Endometrial microvascular endothelial cells (primary cell): ENCODE results near the gene TMEM123. TPM values are rescaled to one million over a fixed set of nuclear protein-coding genes. Genes with fewer than 3 reads are reported as not detected.

Experiments
- in situ Hi-C: cut with HindIII; loops from 2 replicates; pipeline ENCODE4 v1.10.0; 2017; ENCODE audit warnings: low sequenced_read_pairs, low pct_unique_long_range_greater_than_20kb; ENCODE audit errors: inconsistent ontology term
- total RNA-seq: library from RNA; depleted of rRNA; stranded (reverse); fragments of >200 nt; gene quantifications from one replicate; pipeline ENCODE4 v1.2.3, GENCODE V29; 2015; ENCODE audit errors: inconsistent ontology term

Gene TMEM123
- total RNA-seq, 1 donor from 2014 or later: 200 TPM

DNA sequence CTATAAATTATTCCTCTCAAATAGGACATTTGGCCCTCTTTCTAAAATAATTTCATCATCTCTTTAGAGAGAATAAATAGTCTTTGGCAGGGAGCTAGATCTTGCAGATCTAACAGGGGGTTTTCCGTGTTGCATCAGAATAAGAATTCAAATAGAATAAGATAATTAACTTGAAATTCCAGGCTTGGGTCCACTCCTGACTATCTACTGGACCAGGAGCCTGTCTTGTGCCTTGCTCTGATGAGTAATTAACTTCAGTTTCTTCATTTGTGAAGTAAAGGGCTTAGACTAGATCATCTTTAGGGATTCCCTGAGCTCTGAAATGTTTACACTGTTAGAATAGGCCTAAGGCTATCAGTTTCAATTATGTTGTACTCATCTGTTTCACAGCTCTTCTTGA is 23.5 kb upstream of the TMEM123 start:
- in situ Hi-C loops: no loop called here

DNA sequence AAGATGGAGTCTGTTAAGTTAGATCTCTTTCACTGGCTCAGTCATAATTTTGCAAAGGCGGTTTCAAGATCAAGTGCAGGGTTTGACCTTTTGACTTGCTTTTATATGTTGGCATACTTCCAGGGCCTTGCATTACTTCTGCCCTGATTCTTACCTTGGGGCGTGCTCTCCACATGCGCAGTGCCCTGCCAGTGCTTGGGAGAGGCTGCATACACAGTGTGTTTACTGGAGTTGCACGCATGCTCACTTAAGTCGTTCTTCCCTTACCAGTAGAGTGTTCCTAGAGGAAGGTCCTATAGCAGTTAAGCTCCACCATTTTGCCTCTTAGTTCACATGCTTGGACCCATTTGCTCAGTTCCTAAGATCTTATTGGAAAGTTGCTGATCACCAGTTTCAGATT is 21.0 kb upstream of the TMEM123 start:
- in situ Hi-C loops: no loop called here

DNA sequence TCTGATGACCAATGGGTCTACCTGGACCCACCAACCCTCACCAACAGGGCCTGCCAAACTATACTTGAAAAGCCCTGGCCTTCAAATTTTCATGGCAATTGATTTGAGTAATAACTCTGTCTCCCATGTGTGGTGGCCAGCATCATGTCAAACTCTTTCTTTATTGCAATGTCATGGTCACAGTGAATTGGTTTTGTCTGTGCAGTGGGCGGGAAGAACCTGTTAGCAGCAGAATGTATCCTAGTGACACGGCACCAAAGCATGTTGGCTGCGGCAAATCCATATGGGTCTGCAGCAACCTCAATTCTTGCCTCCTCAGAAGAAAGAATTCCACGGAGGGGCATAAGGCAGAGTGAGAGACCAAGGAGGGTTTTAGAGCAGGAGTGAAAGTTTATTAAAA is 19.6 kb upstream of the TMEM123 start:
- in situ Hi-C loops: no loop called here

DNA sequence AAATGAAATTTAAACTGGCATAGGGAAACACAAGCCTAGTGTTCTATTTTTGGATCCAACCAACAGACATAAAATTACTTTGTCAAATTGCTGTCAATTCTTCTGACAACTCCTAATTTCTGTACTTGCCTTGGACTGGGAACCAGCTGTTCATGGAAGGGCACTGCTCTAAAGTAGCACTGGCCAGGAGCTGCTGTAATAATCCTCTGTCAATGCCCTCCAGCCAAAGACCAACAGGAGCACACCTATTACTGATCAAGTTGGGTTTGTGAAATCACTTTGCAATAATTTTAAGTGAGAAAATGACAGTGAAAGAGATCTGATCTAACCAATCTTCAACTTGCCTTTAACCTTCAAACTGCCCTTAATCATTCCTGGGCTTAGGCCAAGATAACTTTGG is 18.9 kb upstream of the TMEM123 start:
- in situ Hi-C loops: no loop called here

DNA sequence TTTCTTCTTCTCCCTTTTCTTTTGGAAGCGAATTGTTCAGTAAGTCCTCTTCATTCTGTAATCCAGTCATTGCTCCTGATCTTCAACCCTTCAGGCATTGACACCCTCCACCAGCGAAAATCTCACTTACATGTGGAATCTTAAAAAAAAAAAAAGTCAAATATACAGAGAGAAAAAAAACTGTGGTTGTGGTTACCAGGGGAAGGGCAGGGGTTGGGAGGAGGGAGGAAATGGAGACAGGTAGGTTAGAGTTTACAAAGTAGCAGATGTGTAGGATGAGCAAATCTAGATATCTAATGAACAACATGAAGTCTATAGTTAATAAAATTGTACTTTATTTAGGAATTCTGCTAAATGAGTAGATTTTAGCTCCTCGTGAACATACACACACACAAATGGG is 17.7 kb upstream of the TMEM123 start:
- in situ Hi-C loops: no loop called here

DNA sequence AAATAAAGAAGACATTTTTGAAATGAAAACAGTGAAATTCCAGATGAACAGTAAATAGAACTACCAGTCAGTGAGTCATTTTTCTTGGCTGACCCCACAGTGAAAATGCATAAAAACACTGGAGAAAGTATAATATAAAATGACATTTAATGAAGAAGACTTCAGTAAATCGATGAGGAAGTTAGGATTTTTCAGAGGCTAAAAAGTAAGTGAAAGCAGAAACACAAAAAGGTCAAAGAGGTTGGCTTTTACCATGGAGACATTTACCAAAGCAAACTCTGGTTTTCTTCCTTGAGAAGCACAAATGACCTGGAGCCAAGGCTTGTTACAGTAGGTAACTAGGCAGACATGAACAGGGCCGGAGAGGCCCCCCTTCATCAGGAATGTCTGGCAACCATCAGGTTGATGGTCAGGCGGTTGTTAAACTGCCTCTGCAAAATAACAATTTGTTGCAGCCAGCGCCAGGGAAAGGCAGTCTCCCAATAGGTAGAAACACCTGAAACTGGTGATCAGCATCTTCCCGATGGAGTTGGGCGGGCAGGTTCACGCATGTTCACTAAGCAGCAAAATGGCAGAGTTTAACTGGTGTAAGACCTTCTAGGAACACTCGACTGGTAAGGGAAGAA is 16.7 kb upstream of the TMEM123 start:
- in situ Hi-C loops: no loop called here

DNA sequence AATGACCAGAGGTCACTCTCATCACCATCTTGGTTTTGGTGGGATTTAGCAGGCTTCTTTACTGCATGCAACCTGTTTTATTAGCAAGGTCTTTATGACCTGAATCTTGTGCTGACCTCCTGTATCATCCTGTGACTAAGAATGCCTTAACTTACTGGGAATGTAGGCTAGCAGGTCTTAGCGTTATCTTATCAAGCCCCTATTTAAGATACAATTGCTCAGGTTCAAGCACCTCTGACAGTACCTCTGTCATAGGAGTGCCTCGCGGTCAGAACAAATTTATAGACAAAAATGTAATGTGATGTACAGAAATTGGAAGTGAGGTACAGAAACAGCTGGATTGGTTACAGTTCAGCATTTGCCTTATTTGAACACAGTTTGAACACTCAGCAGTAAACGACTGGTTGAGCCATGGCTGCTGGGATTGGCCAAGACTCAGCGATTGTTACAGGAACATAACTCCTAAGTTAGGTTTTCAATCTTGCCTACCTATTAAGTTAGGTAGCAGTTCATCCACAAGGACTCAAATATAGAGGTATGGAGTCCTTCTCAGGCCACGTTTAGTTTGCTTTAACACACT is 16.1 kb upstream of the TMEM123 start:
- in situ Hi-C loops: no loop called here

- in situ Hi-C loops: no loop called here
These were observed 15.5 kb upstream of the TMEM123 start for GRCh38 chr11:102467853-102468580.

- in situ Hi-C loops: no loop called here
These were observed 14.6 kb upstream of the TMEM123 start for GRCh38 chr11:102467080-102467708.

DNA sequence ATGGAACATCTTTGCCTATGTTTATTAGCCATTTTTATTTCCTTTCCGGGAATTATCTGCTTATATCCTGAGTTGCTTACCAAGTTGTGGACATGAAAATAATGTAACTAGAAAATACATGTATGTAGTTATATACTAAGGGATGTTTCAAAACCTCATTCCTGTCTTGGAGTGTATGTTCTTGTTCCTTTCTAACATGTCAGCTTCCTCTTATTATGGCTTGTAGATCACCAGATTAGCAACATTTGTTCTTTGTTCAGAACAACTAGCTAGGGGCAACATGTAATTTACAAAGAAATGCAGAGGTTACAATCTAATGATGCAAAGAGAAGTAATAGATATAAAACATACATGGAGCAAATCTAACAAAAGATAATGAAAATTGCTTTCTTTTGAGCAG is 13.1 kb upstream of the TMEM123 start:
- in situ Hi-C loops: no loop called here

DNA sequence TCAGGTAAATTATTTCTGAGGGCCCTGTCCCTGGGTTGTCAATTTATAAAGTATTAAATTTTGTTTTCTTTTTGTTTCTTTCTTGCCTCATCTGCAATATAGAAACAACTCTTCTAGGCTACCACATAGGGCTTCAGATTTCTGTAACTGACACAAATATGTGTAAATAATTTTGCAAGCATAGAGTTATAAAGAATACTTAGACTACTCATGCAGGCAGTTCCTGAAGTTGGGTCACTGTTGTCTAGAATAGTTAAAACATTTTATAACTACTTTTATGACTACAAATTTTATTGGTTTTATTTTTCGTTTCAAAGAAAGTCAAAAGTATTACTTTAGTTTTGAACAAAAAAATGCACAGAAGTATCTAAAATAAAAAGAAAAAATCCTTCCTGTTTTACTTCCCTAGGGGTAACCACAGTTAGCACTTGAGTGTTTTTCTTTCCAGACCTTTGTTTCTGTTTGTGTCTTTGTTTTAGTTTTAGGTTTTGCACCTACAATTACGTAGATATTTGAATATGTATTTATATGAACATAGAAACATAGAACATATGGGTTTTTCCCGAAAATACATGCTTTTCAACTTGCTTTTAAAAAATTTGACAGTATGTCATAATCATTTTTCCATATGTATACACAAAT is 12.4 kb upstream of the TMEM123 start:
- in situ Hi-C loops: no loop called here

GRCh38 chr11:102464037-102464436 is 11.5 kb upstream of the TMEM123 start:
- in situ Hi-C loops: no loop called here

DNA sequence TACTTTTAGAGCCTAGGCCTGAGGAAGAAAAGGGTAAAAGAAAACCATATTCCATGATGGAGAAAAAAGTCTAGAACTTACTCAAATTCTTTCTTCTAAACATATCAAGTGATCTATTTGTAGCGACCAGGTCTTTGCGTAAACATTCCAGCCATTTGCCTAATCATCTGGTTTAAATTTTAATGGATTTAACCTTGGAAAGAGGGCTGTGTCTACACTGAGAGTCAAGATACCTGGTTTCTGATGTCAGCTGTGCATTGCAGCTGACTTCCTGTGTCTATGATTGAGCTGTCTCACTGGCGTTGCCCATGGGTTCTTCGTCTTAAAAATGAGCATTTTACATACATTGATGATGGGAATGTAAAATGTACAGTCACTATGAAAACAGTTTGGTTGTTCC is 10.0 kb upstream of the TMEM123 start:
- in situ Hi-C loops: no loop called here

- in situ Hi-C loops: no loop called here
These were observed 6.8 kb upstream of the TMEM123 start for GRCh38 chr11:102459393-102459792.

DNA sequence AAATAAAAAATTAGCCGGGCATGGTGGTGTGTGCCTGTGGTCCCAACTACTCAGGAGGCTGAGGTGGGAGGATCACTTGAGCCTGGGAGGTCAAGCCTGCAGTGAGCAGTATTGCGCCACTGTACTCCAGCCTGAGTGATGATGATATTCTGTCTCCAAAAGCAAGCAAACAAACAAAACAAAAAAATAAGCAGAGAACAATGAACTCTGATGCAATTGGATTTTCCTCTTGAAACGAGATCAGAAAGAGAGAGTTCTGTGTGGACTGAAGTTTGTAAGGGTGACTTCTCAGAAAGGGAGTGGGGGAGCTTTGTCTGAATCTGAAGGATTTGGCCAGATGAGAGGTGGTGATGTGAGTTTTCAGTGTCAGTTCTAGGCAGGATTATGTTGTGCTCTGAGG is 6.0 kb upstream of the TMEM123 start:
- in situ Hi-C loops: no loop called here

DNA sequence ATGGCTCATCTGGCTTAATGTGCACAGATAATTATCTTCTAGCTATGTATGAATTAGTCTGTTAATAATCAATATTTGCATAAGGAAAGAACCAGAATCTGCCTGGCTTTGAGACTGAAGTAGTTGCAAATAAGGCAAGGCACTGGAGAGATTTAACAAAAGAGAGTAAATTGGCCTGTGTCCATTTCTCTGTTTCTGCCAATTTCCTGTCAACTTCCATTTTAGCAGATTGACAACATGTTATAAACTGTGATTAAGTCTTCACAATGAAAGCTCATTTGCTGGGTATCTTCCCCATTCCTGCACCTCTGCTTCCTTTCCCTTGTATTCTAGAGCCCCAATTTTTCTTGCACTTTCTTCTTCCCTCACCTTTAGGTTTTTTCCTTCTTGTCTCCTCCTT is 5.3 kb upstream of the TMEM123 start:
- in situ Hi-C loops: no loop called here

- in situ Hi-C loops: no loop called here
These were observed 4.6 kb upstream of the TMEM123 start for GRCh38 chr11:102457056-102457677.

GRCh38 chr11:102456381-102456780 is 3.8 kb upstream of the TMEM123 start:
- in situ Hi-C loops: no loop called here

DNA sequence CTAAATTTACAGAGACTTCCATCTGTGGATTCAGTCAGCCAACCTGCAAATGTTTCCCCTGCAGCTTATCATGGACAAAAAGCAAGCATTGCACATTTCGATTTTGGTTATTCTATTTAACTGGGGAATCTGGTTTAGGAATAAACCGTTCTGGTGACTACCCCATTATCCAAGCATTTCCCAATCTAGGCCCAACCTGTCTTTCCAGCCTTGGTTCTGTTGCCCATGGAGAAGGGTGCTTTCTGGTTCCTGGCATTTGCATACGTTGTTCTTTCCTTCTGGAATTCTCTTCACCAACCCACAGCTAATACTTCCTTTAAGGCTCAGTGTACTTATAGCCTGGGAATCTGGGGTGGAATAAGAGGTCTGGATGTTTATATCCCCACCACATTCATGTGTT is 1.4 kb upstream of the TMEM123 start:
- in situ Hi-C loops: no loop called here
